A549 (cell line): Measurements from ENCODE around the gene MOB4.

ENCODE experiments used
- CTCF ChIP-seq: fragments of >200 bp; sonication (Bioruptor Twin); formaldehyde crosslinking; IDR thresholded peaks from 3 replicates; pipeline ENCODE4 v1.5.1; 2016
- E2F6 ChIP-seq: IDR thresholded peaks from 2 replicates; pipeline ENCODE4 v1.6.1; 2012; ENCODE audit warnings: low read depth, borderline replicate concordance
- EP300 ChIP-seq, 2 experiments: fragments of >200 bp; sonication (Bioruptor Twin); formaldehyde crosslinking; IDR thresholded peaks; 2 replicates in 1 of 2; 3 replicates in 1 of 2; pipeline ENCODE4 v1.6.1; 2016 to 2017
- FOSB ChIP-seq: fragments of 250-450 bp; sonication (Bioruptor Pico); IDR thresholded peaks from 2 replicates; pipeline ENCODE4 v1.5.0; 2020; ENCODE audit warnings: mild to moderate bottlenecking, moderate library complexity
- JUN ChIP-seq, 2 experiments: fragments of >200 bp; sonication (Bioruptor Twin); formaldehyde crosslinking; IDR thresholded peaks; 2 replicates in 1 of 2; 3 replicates in 1 of 2; pipeline ENCODE4 v1.6.1; 2016 to 2017
- MAFK ChIP-seq: fragments of 450-650 bp; IDR thresholded peaks from 2 replicates; pipeline ENCODE4 v1.6.1; 2014; ENCODE audit not compliant: partially characterized antibody
- MAX ChIP-seq: IDR thresholded peaks from 2 replicates; pipeline ENCODE4 v1.6.1; 2012
- POLR2A ChIP-seq: IDR thresholded peaks from 2 replicates; pipeline ENCODE4 v1.6.1; 2012; ENCODE audit warnings: mild to moderate bottlenecking, low read length
- RFX5 ChIP-seq: fragments of 450-650 bp; IDR thresholded peaks from 2 replicates; pipeline ENCODE4 v1.7.1; 2014; ENCODE audit warnings: antibody characterized with exemption, mild to moderate bottlenecking, moderate library complexity
- RNF2 ChIP-seq: fragments of 200-600 bp; sonication (generic); IDR thresholded peaks from 2 replicates; pipeline ENCODE4 v1.6.1; 2016; ENCODE audit warnings: low read depth, mild to moderate bottlenecking, antibody characterized with exemption, moderate library complexity, borderline replicate concordance

DNA sequence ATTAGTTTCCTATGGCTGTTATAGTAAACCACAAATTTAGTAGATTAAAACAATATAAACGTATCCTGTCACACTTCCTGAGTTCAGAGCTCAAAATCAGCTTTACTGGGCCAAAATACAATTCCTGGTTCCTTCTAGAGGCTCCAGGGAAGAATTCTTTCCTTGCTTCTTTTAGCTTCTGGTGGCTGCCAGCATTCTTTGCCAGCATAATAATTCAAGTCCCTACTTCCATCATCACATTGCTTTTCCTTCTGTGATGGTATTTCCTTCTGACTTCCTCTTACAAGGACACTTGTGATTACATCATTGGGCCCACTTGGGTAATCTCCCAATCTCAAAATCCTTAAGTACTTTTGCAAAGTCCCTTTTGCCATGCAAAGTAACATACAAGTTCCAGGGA lies 40.6 kb downstream of the MOB4 start:
- TF ChIP-seq CTCF (no peak), EP300 (IDR thresholded peaks at IDR 0.05) (no peak), POLR2A (no peak), JUN (IDR thresholded peaks at IDR 0.05) (no peak), RNF2 (no peak), MAFK (no peak), E2F6 (no peak), RFX5 (no peak), FOSB (CRISPR knock-in tag) (no peak), MAX (no peak)
